ENCODE data around the gene FAR1.
A peak's percentile ranks its signal among the peaks of the same experiment; 100 is the strongest.
"Not testable (repeated sequence)": the region's sequence is repeated elsewhere in the genome, so short reads cannot be mapped to it uniquely, and the experiment has no call there.

Gene FAR1

DNA sequence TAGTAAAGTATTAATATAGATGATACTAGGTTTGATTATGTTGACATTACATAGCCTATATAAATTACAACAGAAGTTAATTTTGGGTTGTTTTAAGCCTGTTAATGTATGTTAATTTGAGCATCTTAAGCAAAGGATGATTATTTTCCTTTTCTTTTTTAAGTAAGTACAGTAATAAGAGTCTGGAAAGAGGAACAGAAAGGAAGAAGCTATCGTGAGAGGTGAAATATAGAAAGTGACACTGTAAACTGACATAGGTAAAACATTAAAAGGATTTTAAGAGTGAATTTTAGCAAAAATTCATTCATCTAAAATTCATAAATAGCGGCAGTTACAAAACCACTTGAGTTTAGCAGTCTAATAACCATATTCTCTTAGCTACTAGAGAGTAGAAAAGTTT is 45.5 kb downstream of the FAR1 start:
- no peak for DNase-seq

DNA sequence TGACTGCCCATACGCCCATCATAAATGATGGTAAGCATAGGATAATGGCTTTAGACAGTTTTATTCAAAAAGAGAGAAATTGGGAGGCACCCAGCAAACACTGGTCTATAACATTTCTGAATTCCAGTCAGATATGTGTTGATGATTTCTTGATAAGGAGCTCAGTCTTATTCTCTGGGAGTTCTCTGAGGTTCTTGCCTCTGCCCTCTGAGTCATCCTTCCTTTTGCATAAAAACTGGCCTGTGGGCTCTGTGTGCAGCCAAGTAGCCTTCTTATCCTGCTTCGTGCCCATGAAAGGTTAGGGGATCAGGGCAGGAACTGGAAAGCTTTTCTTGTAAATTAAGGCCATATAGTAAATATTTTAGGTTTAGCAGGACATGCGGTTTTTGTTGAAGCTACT is 48.9 kb downstream of the FAR1 start:
- DNase-seq = no peak

DNA sequence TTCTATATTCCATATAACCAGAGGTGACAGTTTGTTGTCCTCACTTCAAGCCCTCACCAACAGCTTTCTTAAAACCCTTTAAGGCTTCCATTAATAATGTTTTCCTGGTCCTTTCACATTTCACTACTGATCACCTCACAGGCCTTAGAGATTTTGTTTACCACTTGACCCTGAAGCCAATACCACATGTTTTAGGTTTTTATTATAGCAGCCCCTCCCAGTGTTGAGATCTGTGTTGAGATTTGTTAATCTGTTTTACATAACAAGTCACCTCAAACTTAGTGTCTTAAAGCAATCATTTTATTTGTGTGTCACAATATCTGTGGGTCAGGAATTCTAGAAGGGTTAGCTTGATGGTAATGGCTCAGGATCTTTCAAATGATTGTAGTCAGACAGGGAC is 49.9 kb downstream of the FAR1 start:
- DNase-seq = no peak

DNA sequence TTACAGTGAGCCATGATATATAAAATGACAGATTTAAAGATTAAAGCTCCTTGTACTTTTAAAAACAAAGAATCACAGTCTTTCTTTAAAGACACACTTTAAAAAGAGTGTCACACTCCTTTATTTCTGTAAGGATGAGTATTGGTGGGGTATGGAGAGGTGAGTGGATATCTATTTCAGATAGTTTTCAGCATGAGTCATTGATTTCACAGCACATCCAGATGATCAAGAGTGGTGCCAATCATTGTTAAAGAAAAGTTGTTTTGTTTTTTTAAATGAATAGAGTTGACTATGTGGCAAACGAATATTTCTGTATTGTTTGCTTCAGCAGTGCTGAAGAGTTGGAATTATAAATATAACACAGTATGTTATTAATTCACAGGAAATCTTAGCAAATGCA is 52.5 kb downstream of the FAR1 start:
- DNase-seq = no peak

DNA sequence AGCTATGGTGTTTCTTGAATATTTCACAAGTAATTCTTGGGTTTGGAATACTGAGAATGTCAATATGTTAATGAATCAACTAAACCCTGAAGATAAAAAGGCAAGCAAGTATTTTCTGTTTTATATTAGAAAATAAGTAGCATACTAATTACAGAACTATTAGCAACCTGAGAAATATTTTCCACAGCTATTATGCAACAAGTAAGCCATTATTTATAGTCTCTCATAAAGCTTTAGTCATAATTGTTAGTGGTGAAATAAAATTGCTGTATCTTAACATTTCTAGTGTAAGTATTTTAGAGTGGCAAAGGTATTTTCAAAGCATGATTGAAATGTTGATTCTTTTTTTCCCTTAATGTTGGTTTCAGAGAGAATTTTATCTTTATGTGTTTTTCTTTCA is 53.3 kb downstream of the FAR1 start:
- no peak for DNase-seq

DNA sequence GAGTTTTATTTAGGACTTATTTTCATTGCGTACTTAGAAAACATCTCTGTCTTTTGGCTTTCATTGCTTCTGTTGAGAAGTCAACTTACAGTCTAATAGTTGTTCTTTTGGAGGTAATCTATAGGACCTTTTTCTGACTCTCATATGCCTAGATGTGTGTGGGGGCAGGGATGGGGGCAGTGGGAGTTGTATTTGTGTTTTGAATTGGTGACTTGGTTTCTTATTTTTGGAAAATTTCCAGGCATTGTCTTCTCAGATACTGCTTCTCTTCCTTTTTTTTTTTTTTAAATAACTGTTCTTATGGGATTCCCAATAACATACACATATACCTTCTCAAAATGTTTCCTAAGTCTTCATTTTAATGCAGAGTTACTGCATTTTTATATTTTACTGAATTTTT is 58.0 kb downstream of the FAR1 start:
- no peak for DNase-seq

DNA sequence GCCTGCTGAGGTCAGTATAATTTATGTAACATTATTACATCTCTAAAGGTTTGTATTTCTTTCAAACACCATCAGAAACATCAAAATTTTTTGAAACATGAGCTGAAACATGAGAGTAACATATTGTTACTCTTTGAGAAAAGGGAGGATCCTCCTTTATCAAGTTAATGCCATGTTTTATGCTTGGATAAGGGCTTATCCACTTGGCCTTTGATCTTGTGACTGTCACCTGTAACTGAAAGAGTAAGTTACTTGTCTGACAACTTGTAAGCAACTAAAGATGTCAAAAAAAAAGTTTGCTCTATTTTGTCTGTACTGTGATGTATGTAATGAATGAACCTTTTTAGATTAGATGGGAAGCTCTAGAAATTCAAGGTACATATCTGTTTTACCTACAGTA is 59.6 kb downstream of the FAR1 start:
- no peak for DNase-seq

DNA sequence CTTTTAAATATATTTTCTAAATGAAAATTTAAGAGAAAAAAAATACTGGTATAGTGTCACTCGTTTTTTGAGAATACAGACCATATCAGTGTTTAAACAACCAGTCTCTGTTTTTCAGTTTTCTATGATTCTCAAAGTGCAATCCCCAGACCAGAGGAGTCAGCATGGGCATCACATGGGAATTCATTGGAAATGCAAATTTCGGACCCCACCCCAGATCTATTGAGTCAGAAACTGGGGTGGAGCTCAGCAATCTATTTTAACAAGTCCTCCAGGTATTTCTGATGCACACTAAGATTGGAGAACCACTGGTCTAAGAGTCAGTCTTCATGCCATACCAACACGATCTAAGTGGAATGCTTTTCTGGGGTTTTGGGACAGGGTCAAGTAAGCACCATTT is 66.1 kb downstream of the FAR1 start:
- DNase-seq = no peak

DNA sequence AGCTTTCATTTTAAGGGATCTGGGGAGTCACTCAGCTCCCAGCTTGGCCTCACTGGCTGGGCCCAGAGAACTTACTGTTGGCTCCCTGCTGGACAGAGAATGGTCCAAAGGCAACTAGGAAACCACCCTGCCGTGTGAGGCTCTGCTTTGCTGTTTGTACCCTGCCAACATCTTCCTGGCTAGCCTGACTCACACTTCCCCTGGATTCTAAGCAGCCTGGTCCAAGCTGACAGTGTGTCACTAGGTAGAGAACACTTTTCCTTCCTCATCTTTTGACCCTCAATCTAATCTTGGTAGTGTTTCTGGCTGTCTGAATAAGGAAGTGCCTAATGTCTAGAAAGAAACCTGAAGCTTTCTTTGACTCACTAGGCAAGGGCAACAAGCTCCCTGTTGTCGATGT is 76.7 kb downstream of the FAR1 start:
- no peak for DNase-seq

DNA sequence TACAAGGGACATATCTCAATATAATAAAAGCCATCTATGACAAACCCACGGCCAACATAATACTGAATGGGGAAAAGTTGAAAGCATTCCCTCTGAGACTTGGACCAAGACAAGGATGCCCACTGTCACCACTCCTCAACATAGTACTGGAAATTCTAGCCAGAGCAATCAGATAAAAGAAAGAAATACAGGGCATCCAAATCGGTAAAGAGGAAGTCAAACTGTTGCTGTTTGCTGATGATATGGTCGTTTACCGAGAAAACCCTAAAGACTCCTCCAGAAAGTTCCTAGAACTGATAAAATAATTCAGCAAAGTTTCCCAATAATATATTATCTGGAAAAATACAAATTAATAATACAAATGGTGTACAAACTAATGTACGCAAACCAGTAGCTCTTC is 84.8 kb downstream of the FAR1 start:
- DNase-seq = not testable (repeated sequence)

DNA sequence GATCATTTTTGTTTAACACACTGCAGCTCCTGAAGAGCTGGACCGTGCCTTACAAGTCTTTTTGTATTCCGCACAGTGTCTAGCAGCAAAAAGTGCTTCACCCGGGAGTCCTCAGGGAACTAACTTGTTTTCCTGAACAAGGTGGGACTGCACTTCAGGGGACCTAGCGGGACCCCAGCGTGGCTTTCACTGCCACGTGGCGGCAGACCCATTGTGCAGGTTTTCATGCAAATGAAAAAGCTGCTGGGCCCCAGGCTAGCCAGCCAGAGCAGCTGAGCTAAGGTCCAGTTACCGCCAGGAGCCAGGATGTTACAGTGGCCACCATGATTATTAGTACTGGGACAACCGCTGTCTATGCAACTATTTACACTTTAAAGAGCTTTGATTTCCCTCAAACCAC is 90.6 kb downstream of the FAR1 start:
- DNase-seq = no peak

DNA sequence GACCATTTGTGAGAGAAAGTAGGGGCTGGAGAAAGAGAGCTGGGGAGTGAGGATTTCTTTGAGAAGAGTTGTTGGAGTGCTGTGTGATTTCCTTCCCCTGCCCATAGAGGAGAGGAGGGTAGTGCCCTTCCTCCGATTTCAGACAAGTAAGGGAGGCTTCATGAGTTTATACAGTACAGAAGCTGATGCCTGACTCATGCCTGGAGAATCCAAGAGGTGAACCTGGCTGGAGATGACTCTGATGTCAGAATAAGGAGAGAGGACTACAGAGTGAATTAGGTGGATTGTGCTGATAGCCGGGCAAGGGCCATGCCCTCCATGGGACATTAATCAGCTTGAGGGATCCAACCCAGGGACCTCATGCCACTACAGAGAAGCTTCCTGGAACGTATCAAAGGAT is 91.6 kb downstream of the FAR1 start:
- DNase-seq = no peak

DNA sequence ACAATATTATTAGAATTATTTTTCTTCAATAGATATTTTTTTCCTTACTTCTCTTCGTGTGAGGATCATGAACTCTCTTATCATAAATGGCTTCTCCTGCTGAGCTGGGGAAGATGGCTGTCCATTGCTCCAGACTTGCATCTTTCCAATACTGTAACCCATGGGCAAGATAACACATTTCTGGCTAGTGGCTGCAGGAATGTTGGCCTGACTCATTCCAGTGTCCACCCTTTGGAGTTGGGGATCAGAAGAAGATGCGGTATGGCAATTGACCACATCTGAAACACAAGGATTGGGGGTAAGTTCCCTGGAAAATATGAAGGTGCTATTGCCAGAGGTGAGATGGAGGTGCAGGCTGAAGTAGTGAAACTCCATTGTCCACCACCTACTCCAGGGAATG is 92.8 kb downstream of the FAR1 start:
- DNase-seq = no peak

DNA sequence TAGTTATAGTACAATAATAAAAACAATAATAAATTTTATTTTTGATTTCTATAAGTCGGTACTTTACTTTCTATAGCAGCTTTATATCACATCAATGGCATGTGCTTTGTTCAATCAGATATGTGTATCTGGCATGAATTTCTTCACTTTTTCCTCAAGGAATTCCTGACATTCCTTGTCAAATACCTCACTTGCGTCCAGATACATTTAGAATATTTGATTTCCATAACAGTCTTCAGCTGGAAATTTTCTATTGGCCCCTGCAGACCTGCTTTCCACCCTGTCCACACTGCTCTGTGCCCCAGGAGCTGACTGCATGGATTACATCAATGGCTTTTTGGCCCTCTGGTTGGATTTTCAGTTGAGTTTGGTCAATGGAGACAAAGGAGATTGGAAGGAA is 93.2 kb downstream of the FAR1 start:
- DNase-seq = no peak

DNA sequence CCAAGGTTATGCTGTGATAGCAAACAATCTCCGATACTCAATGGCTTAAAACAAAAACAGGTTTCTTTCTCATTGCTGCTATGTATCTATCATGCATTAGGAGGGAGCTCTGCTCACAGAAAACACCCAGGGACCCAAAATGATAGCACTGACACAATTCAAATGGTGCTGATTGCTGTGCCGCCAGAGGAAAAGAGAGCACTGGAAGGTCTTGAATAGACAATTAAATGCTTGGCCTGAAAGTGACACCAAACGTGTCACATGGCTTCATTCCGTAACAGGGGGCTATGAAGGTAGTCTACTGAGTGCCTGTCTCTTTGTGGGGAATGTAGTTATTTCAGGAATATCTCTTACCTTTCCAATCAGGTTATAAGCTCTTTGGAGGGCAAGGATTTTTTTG is 94.2 kb downstream of the FAR1 start:
- DNase-seq = no peak

DNA sequence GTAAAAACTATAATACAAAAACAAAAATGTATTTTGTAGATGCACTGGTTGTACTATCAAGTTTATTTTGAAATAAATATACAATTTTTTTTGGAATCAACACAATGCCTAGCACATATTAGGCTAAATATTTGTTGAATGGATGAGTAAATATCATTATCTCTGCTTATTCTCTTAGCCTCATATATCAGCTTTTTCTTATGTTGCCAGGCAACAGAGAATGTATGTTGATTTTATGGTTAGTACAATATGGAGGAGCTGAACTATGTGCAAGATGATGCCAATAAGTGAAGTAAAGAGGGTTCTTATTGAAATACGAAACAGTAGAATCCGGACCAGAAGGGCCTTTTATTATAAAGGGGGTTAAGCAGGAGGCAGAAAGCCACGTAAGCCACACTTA is 94.9 kb downstream of the FAR1 start:
- DNase-seq = no peak

DNA sequence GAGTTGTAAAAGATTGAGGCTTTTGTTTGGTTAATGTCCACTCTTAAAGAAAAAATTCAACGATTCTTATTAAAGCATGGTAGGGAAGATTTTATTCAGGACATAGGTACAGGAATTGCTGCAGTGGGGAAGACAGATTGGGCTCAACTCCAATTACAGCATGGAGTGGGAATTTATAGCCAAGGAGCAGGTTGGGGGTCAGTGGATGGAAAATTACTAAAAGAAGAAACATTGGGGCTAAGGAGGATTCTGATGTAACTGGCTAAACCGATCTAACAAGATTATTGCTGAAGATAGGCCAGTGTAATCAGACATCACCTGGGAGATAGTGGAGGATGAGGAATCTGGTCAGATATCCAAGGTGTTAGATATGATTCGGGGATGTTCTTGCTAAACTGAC is 97.4 kb downstream of the FAR1 start:
- no peak for DNase-seq

DNA sequence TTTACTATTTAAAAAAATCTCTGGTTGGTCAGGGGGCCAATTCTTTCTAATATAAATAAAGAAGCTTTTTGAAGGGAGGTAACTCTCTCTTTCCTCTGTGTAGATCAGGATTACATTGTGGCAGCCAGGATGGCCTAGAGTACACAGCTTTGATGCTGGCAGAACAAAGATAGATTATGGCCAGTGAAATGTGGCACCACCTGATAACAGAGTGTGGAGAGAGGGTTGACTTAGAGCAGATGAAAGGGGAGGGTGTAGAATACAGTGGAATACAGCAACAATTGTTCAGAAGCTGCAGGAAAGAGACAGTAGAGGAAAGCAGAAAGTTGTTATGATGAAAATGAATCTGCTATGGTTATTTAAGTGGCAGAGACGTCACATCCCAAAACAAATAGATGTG is 99.0 kb downstream of the FAR1 start:
- no peak for DNase-seq

DNA sequence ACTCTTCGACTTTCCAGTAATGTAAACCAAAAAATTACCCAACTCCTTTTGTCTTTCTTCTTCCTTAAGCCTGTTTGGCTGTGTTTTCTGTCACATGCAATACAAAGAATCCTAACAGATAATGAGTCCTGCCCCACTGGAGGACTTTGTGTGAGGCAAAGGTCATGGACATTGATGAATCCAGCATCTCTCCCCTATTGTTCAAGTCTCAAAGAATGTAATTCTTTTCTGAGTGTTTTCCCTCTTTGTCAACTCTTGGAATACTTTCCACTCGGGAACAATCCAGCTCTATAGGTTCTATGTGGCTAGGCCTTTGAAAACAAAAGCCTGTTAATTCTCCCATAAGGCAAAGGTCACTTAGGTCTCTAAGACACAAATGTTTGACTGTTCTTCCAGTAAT is 100.7 kb downstream of the FAR1 start:
- DNase-seq = no peak

DNA sequence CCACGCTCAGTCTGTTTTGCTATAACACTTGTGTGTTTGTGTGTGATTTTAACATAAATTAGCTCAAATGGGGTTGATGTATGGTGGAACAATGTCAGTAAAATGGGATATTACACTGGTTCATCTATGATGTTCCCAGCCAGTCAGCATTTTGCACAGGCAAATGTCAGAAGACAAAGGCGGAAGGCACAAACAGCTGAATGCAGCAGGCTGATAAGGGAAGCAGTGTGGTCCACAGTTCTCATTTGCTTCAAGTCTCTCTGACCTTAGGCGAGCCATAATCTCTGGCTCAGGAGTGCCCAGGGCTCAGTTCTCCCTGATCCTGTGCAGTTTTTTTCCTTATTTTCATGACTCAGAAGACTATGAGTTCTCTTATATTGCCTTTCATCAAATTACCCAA is 102.7 kb downstream of the FAR1 start:
- DNase-seq = no peak

DNA sequence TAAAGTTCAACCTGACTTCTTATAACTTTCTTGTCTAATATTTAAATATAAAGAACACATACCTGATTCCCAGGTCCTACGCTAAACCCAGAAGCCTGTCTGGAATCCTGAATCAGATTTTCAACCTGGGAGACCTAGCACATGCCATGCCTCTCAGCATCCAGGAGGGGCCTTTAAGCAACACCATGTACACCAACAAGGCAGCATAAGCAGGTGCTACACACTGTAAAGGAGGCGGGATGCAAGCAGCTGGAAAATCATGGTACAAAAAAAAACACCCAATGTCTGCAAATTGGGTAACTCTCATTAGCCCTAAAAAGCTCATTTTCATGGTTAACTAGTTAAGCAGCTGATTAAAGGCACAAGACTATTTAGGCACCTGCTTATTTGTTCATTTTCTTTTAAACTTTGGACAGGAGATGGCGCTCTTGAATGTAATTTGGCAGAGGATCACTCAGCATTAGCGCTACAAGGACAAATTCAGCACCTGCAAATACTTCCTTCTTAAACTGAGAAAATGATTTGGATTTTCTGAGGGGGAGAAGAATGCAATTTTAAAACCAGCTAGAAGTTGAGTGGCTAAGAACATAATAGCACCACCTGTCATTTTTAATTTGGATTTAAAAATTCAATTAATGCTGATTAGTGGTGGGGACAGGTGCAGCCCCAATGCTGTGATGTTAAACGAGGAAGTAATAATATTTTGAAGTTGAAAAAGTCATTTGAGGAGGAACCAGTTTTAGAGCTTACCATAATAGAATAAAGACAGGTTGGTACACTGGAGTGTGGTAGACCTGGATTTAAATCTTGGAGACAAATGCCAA is 104.0 kb downstream of the FAR1 start:
- DNase-seq = peak; percentile 37

DNA sequence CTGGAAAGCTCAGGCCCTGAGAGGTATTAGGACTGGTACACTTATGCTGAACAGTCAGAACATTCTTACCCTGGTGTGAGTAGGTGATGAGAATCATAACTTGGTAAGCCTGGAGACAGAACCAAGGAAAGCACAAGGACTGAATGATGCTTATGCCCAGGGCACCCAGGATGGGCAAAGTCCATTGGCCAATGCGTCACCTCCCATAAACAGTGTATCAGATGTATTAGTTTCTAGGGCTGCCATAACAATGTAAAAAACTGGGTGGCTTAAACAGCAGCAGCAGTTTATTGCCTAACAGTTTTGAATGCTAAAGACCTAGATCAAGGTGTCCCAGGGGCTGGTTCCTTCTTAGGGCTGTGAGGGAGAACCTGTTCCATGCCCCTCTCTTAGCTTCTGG is 107.0 kb downstream of the FAR1 start:
- no peak for DNase-seq

DNA sequence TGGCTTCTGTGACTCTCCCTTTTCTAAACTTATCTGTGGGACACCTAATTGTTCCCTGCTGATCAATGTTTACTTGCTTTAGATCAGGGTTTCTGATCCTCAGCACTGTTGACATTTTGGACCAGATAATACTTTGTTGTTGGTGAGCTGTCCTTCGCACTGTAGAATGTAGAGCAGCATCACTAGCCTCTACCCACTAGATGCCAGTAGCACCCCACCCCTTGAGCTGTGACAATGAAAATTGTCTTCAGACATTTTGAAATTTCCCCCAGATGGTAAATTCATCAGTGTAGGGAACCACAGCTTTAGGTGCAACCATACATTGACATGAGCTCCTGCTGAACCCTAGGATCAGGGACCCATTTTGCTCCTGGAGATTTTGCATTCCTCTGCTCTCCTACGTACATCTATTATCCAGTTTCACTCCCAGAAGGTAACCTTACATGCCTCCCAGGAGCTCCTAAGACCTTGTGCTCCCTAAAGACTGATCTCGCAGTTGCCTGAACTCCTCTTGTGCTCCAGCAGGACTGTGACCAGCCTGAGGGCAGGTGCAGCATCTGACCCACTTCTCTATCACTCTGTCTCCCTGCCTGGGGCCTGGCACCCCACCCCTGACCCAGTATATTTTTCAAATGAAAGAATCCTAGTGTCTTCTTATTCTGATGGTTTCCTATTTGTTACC is 107.8 kb downstream of the FAR1 start:
- peak; percentile 51 for DNase-seq

DNA sequence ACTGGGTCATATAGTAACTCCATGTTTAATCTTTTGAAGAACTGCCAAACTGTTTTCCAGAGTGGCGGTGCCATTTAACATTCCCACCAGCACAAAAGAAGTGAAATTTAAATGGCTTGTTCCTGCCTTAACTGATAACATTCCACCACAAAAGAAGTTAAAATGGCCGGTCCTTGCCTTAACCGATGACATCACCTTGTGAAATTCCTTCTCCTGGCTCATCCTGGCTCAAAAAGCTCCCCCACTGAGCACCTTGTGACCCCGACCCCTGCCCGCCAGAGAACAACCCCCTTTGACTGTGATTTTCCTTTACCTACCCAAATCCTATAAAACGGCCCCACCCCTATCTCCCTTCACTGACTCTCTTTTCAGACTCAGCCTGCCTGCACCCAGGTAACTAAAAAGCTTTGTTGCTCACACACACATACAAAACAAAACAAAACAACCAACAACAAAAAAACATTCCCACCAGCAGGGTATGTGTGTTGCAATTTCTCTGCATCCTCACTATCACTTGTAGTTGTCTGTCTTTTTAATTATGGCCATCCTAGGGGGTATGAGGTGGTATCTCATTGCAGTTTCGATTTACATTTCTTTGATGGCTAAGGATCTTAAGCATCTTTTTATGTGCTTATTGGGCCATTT is 109.0 kb downstream of the FAR1 start:
- DNase-seq = no peak

Measured in CD4-positive, alpha-beta T cell treated with Interleukin-6 for 4 hours (primary cell).